HEK293 (cell line): ENCODE results near the gene GNPTAB.
A peak's percentile ranks its signal among the peaks of the same experiment; 100 is the strongest.

Experiments
- KLF16 ChIP-seq: fragments of 450-650 bp; formaldehyde crosslinking; IDR thresholded peaks from 2 replicates; pipeline ENCODE4 v1.5.1; 2017; ENCODE audit warnings: missing biosample characterization, missing genetic modification characterization
- SCRT2 ChIP-seq: fragments of 450-650 bp; formaldehyde crosslinking; IDR thresholded peaks from 2 replicates; pipeline ENCODE4 v1.5.1; 2016; ENCODE audit warnings: missing biosample characterization, missing genetic modification characterization
- SP2 ChIP-seq: fragments of 450-650 bp; formaldehyde crosslinking; IDR thresholded peaks from 2 replicates; pipeline ENCODE4 v1.5.1; 2016; ENCODE audit warnings: missing biosample characterization, missing genetic modification characterization
- TCF7L2 ChIP-seq: IDR thresholded peaks from 2 replicates; pipeline ENCODE4 v1.6.1; 2011; ENCODE audit warnings: low read depth, mild to moderate bottlenecking, inconsistent platforms, low read length, moderate library complexity, borderline replicate concordance
- ZBTB8A ChIP-seq: fragments of 450-650 bp; formaldehyde crosslinking; IDR thresholded peaks from 2 replicates; pipeline ENCODE4 v1.5.1; 2016; ENCODE audit warnings: missing biosample characterization, missing genetic modification characterization
- ZFP3 ChIP-seq: fragments of 450-650 bp; formaldehyde crosslinking; IDR thresholded peaks from 2 replicates; pipeline ENCODE4 v1.5.1; 2016; ENCODE audit warnings: low read depth, missing biosample characterization, missing genetic modification characterization
- ZNF121 ChIP-seq: fragments of 450-650 bp; formaldehyde crosslinking; IDR thresholded peaks from 2 replicates; pipeline ENCODE4 v1.5.1; 2016; ENCODE audit warnings: missing biosample characterization, missing genetic modification characterization
- ZNF138 ChIP-seq: fragments of 450-650 bp; formaldehyde crosslinking; IDR thresholded peaks from 2 replicates; pipeline ENCODE4 v1.5.1; 2016; ENCODE audit warnings: missing biosample characterization, missing genetic modification characterization, borderline replicate concordance
- ZNF174 ChIP-seq: fragments of 450-650 bp; formaldehyde crosslinking; IDR thresholded peaks from 2 replicates; pipeline ENCODE4 v1.5.0; 2017; ENCODE audit warnings: missing biosample characterization, mild to moderate bottlenecking, missing genetic modification characterization
- ZNF24 ChIP-seq: fragments of 450-650 bp; formaldehyde crosslinking; IDR thresholded peaks from 2 replicates; pipeline ENCODE4 v1.5.1; 2016; ENCODE audit warnings: missing biosample characterization, missing genetic modification characterization
- ZNF266 ChIP-seq: fragments of 450-650 bp; formaldehyde crosslinking; IDR thresholded peaks from 2 replicates; pipeline ENCODE4 v1.5.1; 2016; ENCODE audit warnings: missing biosample characterization, missing genetic modification characterization, low read depth
- ZNF311 ChIP-seq: fragments of 450-650 bp; formaldehyde crosslinking; IDR thresholded peaks from 2 replicates; pipeline ENCODE4 v1.5.1; 2017; ENCODE audit warnings: missing biosample characterization, missing genetic modification characterization, borderline replicate concordance
- ZNF404 ChIP-seq: fragments of 450-650 bp; formaldehyde crosslinking; IDR thresholded peaks from 2 replicates; pipeline ENCODE4 v1.5.1; 2017; ENCODE audit warnings: missing biosample characterization, missing genetic modification characterization
- ZNF433 ChIP-seq: fragments of 450-650 bp; formaldehyde crosslinking; IDR thresholded peaks from 2 replicates; pipeline ENCODE4 v1.5.1; 2016; ENCODE audit warnings: missing biosample characterization, missing genetic modification characterization, low read depth
- ZNF48 ChIP-seq: fragments of 450-650 bp; formaldehyde crosslinking; IDR thresholded peaks from 2 replicates; pipeline ENCODE4 v1.5.1; 2016; ENCODE audit warnings: missing biosample characterization, missing genetic modification characterization
- ZNF521 ChIP-seq: fragments of 450-650 bp; formaldehyde crosslinking; IDR thresholded peaks from 2 replicates; pipeline ENCODE4 v1.5.1; 2017; ENCODE audit warnings: missing biosample characterization, mild to moderate bottlenecking, missing genetic modification characterization
- ZNF600 ChIP-seq: fragments of 450-650 bp; formaldehyde crosslinking; IDR thresholded peaks from 2 replicates; pipeline ENCODE4 v1.5.1; 2016; ENCODE audit warnings: missing biosample characterization, missing genetic modification characterization
- ZNF621 ChIP-seq: fragments of 450-650 bp; formaldehyde crosslinking; IDR thresholded peaks from 2 replicates; pipeline ENCODE4 v1.5.1; 2017; ENCODE audit warnings: missing biosample characterization, missing genetic modification characterization
- ZNF670 ChIP-seq: fragments of 450-650 bp; formaldehyde crosslinking; IDR thresholded peaks from 2 replicates; pipeline ENCODE4 v1.5.1; 2016; ENCODE audit warnings: missing biosample characterization, missing genetic modification characterization, low read depth
- ZNF701 ChIP-seq: fragments of 450-650 bp; formaldehyde crosslinking; IDR thresholded peaks from 2 replicates; pipeline ENCODE4 v1.5.1; 2016; ENCODE audit warnings: missing biosample characterization, missing genetic modification characterization
- ZNF76 ChIP-seq: fragments of 450-650 bp; formaldehyde crosslinking; IDR thresholded peaks from 2 replicates; pipeline ENCODE4; 2016; ENCODE audit warnings: low read depth, missing biosample characterization, missing genetic modification characterization, borderline replicate concordance
- ZNF776 ChIP-seq: fragments of 450-650 bp; formaldehyde crosslinking; IDR thresholded peaks from 2 replicates; pipeline ENCODE4 v1.5.0; 2017; ENCODE audit warnings: missing biosample characterization, missing genetic modification characterization, borderline replicate concordance
- TF ChIP-seq, protein P1 (sequence below): fragments of 450-650 bp; IDR thresholded peaks from 2 replicates; pipeline ENCODE4 v1.5.1; 2018; ENCODE audit warnings: missing biosample characterization, missing genetic modification characterization
- TF ChIP-seq, protein P2 (sequence below): fragments of 450-650 bp; formaldehyde crosslinking; IDR thresholded peaks from 2 replicates; pipeline ENCODE4 v1.5.1; 2016; ENCODE audit warnings: missing biosample characterization, missing genetic modification characterization, low read depth
- TF ChIP-seq, protein P3 (sequence below): fragments of 450-650 bp; formaldehyde crosslinking; IDR thresholded peaks from 2 replicates; pipeline ENCODE4 v1.5.1; 2016; ENCODE audit warnings: missing biosample characterization, missing genetic modification characterization
- TF ChIP-seq, protein P4 (sequence below): fragments of 450-650 bp; formaldehyde crosslinking; IDR thresholded peaks from 2 replicates; pipeline ENCODE4 v1.5.1; 2016; ENCODE audit warnings: missing biosample characterization, missing genetic modification characterization, borderline replicate concordance
- TF ChIP-seq, protein P5 (sequence below): fragments of 450-650 bp; IDR thresholded peaks from 2 replicates; pipeline ENCODE4 v1.5.1; 2018; ENCODE audit warnings: missing biosample characterization, mild to moderate bottlenecking, missing genetic modification characterization
- TF ChIP-seq, protein P6 (sequence below): fragments of 450-650 bp; formaldehyde crosslinking; IDR thresholded peaks from 2 replicates; pipeline ENCODE4 v1.5.1; 2017; ENCODE audit warnings: missing biosample characterization, missing genetic modification characterization

GNPTAB gene

DNA sequence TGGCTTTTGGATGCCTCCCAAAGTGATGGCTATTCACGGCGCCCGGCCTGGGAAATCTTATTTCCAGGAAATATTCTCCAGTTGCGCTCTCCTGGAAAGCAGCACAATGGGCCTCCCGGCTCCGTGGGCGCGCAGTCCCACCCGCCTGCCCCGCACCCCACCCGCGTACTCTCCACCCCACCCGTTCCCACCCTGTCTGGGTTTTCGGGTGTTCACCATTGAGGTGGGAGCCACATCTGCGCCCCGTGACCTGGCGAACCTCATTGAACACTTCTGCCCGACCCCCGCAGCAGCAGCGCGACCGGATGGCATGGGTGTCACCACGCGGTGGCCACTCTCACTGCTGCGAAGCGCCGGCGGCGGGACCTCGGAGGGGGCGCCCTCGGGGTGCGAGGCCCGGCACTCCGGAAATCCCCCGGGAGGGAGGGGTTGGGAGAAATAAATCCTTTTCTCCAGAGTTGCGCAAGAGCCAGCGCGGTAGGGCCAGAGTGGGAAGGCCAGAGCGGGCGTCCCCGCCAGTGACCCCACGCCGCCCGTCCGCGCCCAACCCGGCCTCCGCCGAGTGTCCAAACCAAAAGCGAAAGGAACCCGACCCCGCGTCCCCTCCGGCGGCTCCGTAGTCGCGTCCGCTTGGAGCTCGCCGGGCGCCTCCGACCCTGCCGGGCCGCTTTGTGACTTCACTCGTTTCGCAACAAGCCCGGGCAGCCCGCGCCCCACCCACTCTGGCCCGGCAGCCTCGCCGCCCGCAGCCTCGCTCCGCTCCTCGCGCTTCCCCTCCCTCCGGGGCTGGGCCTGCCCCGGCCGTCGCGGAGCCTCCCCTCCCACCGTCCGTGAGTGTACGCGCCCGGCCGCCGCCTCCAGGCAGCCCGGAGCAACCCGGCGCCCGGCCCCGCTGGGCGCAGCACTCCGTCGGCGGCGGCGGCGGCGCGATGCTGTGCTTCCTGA is 46.4 kb upstream of the GNPTAB start, which contains the start of gene DRAM1 (continued):
- TF ChIP-seq, protein P1, sequence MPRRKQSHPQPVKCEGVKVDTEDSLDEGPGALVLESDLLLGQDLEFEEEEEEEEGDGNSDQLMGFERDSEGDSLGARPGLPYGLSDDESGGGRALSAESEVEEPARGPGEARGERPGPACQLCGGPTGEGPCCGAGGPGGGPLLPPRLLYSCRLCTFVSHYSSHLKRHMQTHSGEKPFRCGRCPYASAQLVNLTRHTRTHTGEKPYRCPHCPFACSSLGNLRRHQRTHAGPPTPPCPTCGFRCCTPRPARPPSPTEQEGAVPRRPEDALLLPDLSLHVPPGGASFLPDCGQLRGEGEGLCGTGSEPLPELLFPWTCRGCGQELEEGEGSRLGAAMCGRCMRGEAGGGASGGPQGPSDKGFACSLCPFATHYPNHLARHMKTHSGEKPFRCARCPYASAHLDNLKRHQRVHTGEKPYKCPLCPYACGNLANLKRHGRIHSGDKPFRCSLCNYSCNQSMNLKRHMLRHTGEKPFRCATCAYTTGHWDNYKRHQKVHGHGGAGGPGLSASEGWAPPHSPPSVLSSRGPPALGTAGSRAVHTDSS (tag by site-specific recombination) = 0 out of 2 replicates have a peak, but pooled peaks have one; percentile 9
- TF ChIP-seq ZNF433 (no peak), ZNF24 (tag by site-specific recombination) (0 out of 2 replicates have a peak, but pooled peaks have one; percentile 43), ZNF701 (tag by site-specific recombination) (no peak), ZNF138 (tag by site-specific recombination) (no peak), ZNF174 (tag by site-specific recombination) (no peak), ZNF266 (tag by site-specific recombination) (no peak), ZNF76 (tag by site-specific recombination) (no peak), SCRT2 (tag by site-specific recombination) (no peak), ZNF404 (tag by site-specific recombination) (no peak), ZNF121 (tag by site-specific recombination) (0 out of 2 replicates have a peak, but pooled peaks have one; percentile 8), ZNF600 (tag by site-specific recombination) (no peak), TCF7L2 (no peak), ZNF521 (tag by site-specific recombination) (no peak), ZNF48 (no peak), ZNF621 (tag by site-specific recombination) (no peak), ZNF776 (tag by site-specific recombination) (no peak), ZFP3 (tag by site-specific recombination) (no peak), ZNF670 (tag by site-specific recombination) (no peak), ZBTB8A (tag by site-specific recombination) (peak; percentile 94), ZNF311 (tag by site-specific recombination) (no peak), SP2 (no peak; the same call in 1 of the 2 replicates), KLF16 (tag by site-specific recombination) (peak; percentile 82)
- TF ChIP-seq, protein P2, sequence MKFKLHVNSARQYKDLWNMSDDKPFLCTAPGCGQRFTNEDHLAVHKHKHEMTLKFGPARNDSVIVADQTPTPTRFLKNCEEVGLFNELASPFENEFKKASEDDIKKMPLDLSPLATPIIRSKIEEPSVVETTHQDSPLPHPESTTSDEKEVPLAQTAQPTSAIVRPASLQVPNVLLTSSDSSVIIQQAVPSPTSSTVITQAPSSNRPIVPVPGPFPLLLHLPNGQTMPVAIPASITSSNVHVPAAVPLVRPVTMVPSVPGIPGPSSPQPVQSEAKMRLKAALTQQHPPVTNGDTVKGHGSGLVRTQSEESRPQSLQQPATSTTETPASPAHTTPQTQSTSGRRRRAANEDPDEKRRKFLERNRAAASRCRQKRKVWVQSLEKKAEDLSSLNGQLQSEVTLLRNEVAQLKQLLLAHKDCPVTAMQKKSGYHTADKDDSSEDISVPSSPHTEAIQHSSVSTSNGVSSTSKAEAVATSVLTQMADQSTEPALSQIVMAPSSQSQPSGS (tag by site-specific recombination) = no peak
- TF ChIP-seq, protein P3, sequence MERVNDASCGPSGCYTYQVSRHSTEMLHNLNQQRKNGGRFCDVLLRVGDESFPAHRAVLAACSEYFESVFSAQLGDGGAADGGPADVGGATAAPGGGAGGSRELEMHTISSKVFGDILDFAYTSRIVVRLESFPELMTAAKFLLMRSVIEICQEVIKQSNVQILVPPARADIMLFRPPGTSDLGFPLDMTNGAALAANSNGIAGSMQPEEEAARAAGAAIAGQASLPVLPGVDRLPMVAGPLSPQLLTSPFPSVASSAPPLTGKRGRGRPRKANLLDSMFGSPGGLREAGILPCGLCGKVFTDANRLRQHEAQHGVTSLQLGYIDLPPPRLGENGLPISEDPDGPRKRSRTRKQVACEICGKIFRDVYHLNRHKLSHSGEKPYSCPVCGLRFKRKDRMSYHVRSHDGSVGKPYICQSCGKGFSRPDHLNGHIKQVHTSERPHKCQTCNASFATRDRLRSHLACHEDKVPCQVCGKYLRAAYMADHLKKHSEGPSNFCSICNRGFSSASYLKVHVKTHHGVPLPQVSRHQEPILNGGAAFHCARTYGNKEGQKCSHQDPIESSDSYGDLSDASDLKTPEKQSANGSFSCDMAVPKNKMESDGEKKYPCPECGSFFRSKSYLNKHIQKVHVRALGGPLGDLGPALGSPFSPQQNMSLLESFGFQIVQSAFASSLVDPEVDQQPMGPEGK = peak; percentile 74
- TF ChIP-seq, protein P4, sequence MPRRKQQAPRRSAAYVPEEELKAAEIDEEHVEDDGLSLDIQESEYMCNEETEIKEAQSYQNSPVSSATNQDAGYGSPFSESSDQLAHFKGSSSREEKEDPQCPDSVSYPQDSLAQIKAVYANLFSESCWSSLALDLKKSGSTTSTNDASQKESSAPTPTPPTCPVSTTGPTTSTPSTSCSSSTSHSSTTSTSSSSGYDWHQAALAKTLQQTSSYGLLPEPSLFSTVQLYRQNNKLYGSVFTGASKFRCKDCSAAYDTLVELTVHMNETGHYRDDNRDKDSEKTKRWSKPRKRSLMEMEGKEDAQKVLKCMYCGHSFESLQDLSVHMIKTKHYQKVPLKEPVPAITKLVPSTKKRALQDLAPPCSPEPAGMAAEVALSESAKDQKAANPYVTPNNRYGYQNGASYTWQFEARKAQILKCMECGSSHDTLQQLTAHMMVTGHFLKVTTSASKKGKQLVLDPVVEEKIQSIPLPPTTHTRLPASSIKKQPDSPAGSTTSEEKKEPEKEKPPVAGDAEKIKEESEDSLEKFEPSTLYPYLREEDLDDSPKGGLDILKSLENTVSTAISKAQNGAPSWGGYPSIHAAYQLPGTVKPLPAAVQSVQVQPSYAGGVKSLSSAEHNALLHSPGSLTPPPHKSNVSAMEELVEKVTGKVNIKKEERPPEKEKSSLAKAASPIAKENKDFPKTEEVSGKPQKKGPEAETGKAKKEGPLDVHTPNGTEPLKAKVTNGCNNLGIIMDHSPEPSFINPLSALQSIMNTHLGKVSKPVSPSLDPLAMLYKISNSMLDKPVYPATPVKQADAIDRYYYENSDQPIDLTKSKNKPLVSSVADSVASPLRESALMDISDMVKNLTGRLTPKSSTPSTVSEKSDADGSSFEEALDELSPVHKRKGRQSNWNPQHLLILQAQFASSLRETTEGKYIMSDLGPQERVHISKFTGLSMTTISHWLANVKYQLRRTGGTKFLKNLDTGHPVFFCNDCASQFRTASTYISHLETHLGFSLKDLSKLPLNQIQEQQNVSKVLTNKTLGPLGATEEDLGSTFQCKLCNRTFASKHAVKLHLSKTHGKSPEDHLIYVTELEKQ = 0 out of 2 replicates have a peak, but pooled peaks have one; percentile 24
- TF ChIP-seq, protein P5, sequence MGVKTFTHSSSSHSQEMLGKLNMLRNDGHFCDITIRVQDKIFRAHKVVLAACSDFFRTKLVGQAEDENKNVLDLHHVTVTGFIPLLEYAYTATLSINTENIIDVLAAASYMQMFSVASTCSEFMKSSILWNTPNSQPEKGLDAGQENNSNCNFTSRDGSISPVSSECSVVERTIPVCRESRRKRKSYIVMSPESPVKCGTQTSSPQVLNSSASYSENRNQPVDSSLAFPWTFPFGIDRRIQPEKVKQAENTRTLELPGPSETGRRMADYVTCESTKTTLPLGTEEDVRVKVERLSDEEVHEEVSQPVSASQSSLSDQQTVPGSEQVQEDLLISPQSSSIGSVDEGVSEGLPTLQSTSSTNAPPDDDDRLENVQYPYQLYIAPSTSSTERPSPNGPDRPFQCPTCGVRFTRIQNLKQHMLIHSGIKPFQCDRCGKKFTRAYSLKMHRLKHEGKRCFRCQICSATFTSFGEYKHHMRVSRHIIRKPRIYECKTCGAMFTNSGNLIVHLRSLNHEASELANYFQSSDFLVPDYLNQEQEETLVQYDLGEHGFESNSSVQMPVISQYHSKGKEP (tag by site-specific recombination) = peak; percentile 48; the same call in 1 of the 2 replicates
- TF ChIP-seq, protein P6, sequence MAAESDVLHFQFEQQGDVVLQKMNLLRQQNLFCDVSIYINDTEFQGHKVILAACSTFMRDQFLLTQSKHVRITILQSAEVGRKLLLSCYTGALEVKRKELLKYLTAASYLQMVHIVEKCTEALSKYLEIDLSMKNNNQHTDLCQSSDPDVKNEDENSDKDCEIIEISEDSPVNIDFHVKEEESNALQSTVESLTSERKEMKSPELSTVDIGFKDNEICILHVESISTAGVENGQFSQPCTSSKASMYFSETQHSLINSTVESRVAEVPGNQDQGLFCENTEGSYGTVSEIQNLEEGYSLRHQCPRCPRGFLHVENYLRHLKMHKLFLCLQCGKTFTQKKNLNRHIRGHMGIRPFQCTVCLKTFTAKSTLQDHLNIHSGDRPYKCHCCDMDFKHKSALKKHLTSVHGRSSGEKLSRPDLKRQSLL (tag by site-specific recombination) = no peak
